ENCODE measurements around the gene ACTMAP. TPM values are rescaled to one million over a fixed set of nuclear protein-coding genes. Genes with fewer than 3 reads are reported as not detected.

ACTMAP gene
- total RNA-seq, 2 experiments from 2014 or later, result 3.9 to 5.7 TPM

GRCh38 chr19:40778706-40779284, 28.5 kb upstream of the ACTMAP start:
- peaks cover 6% of the 10 kb centered on the region for H3K36me3 ChIP-seq (ENCODE audit: insufficient read depth, low read length)
- no peaks in the 10 kb centered on the region for H3K9me3 ChIP-seq (ENCODE audit: control insufficient read depth in 1 of 2, insufficient read depth in 1 of 2, low read length in 2 of 2)
- peaks cover 23% of the 10 kb centered on the region for H3K4me1 ChIP-seq (ENCODE audit: insufficient read depth, low read length)
- ATAC-seq (ENCODE audit: poor library complexity), result no peak
- POLR2A ChIA-PET, result interaction anchor here (0.7 to 5.4 kb wide), 19 partner anchors 8 to 485 kb away, joined by 3 to 198 read pairs (median 10); partner anchors contain the start of genes ACTMAP, EGLN2, HNRNPUL1 and SNRPA
- CTCF ChIA-PET, result interaction anchor here (0.9 to 5.2 kb wide), 7 partner anchors 19 to 366 kb away, joined by 3 to 40 read pairs (median 6); partner anchors contain the start of genes ACTMAP, EGLN2 and SNRPA
- Mint-ChIP-seq H3K4me3 (peak overlapping the region; percentile 95), H3K27me3 (no peaks in the 10 kb centered on the region), H3K4me1 (ENCODE audit: low read depth) (peaks cover 36% of the 10 kb centered on the region), H3K36me3 (ENCODE audit: low read depth) (peaks cover 41% of the 10 kb centered on the region), H3K9me3 (no peaks in the 10 kb centered on the region), H3K27ac (peak overlapping the region; percentile 93)
- DNase-seq, result no peak
- intact Hi-C loops (cut with DNase I, micrococcal nuclease), result loop anchor here (1.0 to 5.0 kb wide), 5 partner anchors 20 to 62 kb away; partner anchors contain the start of genes ACTMAP (in 1 of the 2) and COQ8B (in 1 of the 2)
- peak overlapping the region; percentile 69 for H3K4me3 ChIP-seq (ENCODE audit: low read length)
- TF ChIP-seq, protein P1, sequence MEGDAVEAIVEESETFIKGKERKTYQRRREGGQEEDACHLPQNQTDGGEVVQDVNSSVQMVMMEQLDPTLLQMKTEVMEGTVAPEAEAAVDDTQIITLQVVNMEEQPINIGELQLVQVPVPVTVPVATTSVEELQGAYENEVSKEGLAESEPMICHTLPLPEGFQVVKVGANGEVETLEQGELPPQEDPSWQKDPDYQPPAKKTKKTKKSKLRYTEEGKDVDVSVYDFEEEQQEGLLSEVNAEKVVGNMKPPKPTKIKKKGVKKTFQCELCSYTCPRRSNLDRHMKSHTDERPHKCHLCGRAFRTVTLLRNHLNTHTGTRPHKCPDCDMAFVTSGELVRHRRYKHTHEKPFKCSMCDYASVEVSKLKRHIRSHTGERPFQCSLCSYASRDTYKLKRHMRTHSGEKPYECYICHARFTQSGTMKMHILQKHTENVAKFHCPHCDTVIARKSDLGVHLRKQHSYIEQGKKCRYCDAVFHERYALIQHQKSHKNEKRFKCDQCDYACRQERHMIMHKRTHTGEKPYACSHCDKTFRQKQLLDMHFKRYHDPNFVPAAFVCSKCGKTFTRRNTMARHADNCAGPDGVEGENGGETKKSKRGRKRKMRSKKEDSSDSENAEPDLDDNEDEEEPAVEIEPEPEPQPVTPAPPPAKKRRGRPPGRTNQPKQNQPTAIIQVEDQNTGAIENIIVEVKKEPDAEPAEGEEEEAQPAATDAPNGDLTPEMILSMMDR (IDR thresholded peaks at IDR 0.05), result no peak
- peak overlapping the region; percentile 88 to 93 for H3K27ac ChIP-seq (ENCODE audit: low read depth in 1 of 2, low read length in 2 of 2)
- no peaks in the 10 kb centered on the region for H3K27me3 ChIP-seq (ENCODE audit: control insufficient read depth in 1 of 2, insufficient read depth in 2 of 2, low read length in 2 of 2)

GRCh38 chr19:40777937-40778705, 27.8 kb upstream of the ACTMAP start, which contains the start of gene RAB4B:
Gene RAB4B, plus strand, starts transcription at chr19:40778247. Its CDS starts 129 bp downstream, at chr19:40778376.
- Mint-ChIP-seq H3K36me3 (ENCODE audit: low read depth) (peaks cover 37% of the 10 kb centered on the region), H3K27ac (peak within 1 kb of the TSS; percentile 93), H3K4me1 (ENCODE audit: low read depth) (peaks cover 36% of the 10 kb centered on the region), H3K4me3 (peak within 1 kb of the TSS; percentile 95), H3K9me3 (no peaks in the 10 kb centered on the region), H3K27me3 (no peaks in the 10 kb centered on the region)
- intact Hi-C loops (cut with DNase I, micrococcal nuclease), result loop anchor here (1.0 to 5.0 kb wide), 7 partner anchors 20 to 63 kb away; partner anchors contain the start of genes ACTMAP (in 1 of the 2), COQ8B (in 1 of the 2) and SNRPA (in 1 of the 2)
- Histone ChIP-seq H3K27me3 (ENCODE audit: control insufficient read depth in 1 of 2, insufficient read depth in 2 of 2, low read length in 2 of 2) (no peaks in the 10 kb centered on the region), H3K4me3 (ENCODE audit: low read length) (peak within 1 kb of the TSS; percentile 69), H3K27ac (ENCODE audit: low read depth in 1 of 2, low read length in 2 of 2) (peak within 1 kb of the TSS; percentile 93 to 95), H3K4me1 (ENCODE audit: insufficient read depth, low read length) (peaks cover 23% of the 10 kb centered on the region), H3K36me3 (ENCODE audit: insufficient read depth, low read length) (peaks cover 4% of the 10 kb centered on the region), H3K9me3 (ENCODE audit: control insufficient read depth in 1 of 2, insufficient read depth in 1 of 2, low read length in 2 of 2) (no peaks in the 10 kb centered on the region)
- DNase-seq, result peak; percentile 99 to 100 (median 100)
- POLR2A ChIA-PET, result interaction anchor here (0.7 to 5.4 kb wide), 26 partner anchors 8 to 486 kb away, joined by 3 to 198 read pairs (median 8); partner anchors contain the start of genes ACTMAP, COQ8B, EGLN2 and HNRNPUL1
- ATAC-seq (ENCODE audit: poor library complexity), result peak; percentile 84
- CTCF ChIA-PET, result interaction anchor here (0.9 to 5.2 kb wide), 11 partner anchors 20 to 366 kb away, joined by 3 to 40 read pairs (median 5); partner anchors contain the start of genes ACTMAP, COQ8B, EGLN2 and ITPKC
- TF ChIP-seq, protein P1 (IDR thresholded peaks at IDR 0.05), result no peak

DNA sequence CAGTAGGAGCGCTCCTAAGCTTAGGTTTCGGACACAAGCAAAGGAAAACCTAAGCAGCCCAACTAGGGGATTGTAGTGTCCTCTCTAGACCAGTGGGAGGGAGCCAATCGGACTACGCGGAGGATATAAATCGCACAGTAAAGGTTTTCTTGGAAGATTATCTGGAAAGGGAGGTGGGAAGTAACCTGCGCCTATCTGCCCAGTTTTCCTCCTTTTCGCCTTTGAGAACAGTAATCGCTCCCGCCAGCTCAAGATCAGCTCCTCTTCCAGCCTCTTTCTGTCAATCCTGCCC, 27.3 kb upstream of the ACTMAP start:
- H3K9me3 Mint-ChIP-seq, result no peaks in the 10 kb centered on the region
- peaks cover 36% of the 10 kb centered on the region for H3K4me1 Mint-ChIP-seq (ENCODE audit: low read depth)
- DNase-seq (no peak), ATAC-seq (ENCODE audit: poor library complexity) (no peak)
- POLR2A ChIA-PET, result interaction anchor here (0.7 to 5.4 kb wide), 24 partner anchors 9 to 486 kb away, joined by 3 to 198 read pairs (median 8); partner anchors contain the start of genes ACTMAP, COQ8B, EGLN2 and HNRNPUL1
- H3K27me3 Mint-ChIP-seq, result no peaks in the 10 kb centered on the region
- peak overlapping the region; percentile 93 for H3K27ac Mint-ChIP-seq
- Histone ChIP-seq H3K27me3 (ENCODE audit: control insufficient read depth in 1 of 2, insufficient read depth in 2 of 2, low read length in 2 of 2) (no peaks in the 10 kb centered on the region), H3K4me1 (ENCODE audit: insufficient read depth, low read length) (peaks cover 23% of the 10 kb centered on the region), H3K27ac (ENCODE audit: low read depth in 1 of 2, low read length in 2 of 2) (peak overlapping the region; percentile 93 to 95), H3K36me3 (ENCODE audit: insufficient read depth, low read length) (peaks cover 4% of the 10 kb centered on the region), H3K4me3 (ENCODE audit: low read length) (peak overlapping the region; percentile 69), H3K9me3 (ENCODE audit: control insufficient read depth in 1 of 2, insufficient read depth in 1 of 2, low read length in 2 of 2) (no peaks in the 10 kb centered on the region)
- TF ChIP-seq, protein P1 (IDR thresholded peaks at IDR 0.05), result no peak
- peaks cover 32% of the 10 kb centered on the region for H3K36me3 Mint-ChIP-seq (ENCODE audit: low read depth)
- intact Hi-C loops (cut with DNase I, micrococcal nuclease), result loop anchor here in 1 of 2 experiments (1.0 to 5.0 kb wide), 3 partner anchors 26 to 62 kb away; partner anchors contain the start of gene SNRPA
- CTCF ChIA-PET, result interaction anchor here (0.6 to 5.2 kb wide), 11 partner anchors 11 to 1444 kb away, joined by 3 to 40 read pairs (median 5); partner anchors contain the start of genes ACTMAP, COQ8B, EGLN2 and ITPKC
- peak overlapping the region; percentile 95 for H3K4me3 Mint-ChIP-seq
